ENCODE results near the gene DNAH12. TPM values are rescaled to one million over a fixed set of nuclear protein-coding genes. Genes with fewer than 3 reads are reported as not detected.

DNAH12 gene
- total and polyA plus RNA-seq, 9 of the 15 experiments (the other 6 are each of a cell fraction or from before 2014, with no cell fraction given), result 0.01 to 0.04 (median 0.01) TPM; not detected in 5

- 96% methylated on average over 6 of the region's 6 CpGs for WGBS (ENCODE audit: insufficient coverage, low coverage, missing lambda C conversion rate)
- POLR2A ChIA-PET, result interaction anchor here (0.6 to 1.4 kb wide), 3 partner anchors 10 to 423 kb away, joined by 3 to 4 read pairs (median 4); partner anchors contain the start of gene ARF4
- H3K4me2 ChIP-seq (ENCODE audit: insufficient read depth, low read length), result no peak overlapping the region
Observed at GRCh38 chr3:57586778-57587177, 42.6 kb upstream of the DNAH12 start.

More at GRCh38 chr3:57586778-57587177, 42.6 kb upstream of the DNAH12 start:
- no peak overlapping the region for H2AFZ ChIP-seq (ENCODE audit: low read depth, low read length)
- TF ChIP-seq HDAC2 (IDR thresholded peaks at IDR 0.05) (no peak), NR2F6 (CRISPR knock-in tag; IDR thresholded peaks at IDR 0.05) (no peak), LEF1 (IDR thresholded peaks at IDR 0.05) (no peak), COPS2 (conservative IDR thresholded peaks at IDR 0.05) (no peak), ZNF280A (IDR thresholded peaks at IDR 0.05; ENCODE audit: low read depth, partially characterized antibody) (no peak), TBP (optimal IDR thresholded peaks at IDR 0.05; ENCODE audit: low read depth, low read length) (no peak), TRIM25 (IDR thresholded peaks at IDR 0.05; ENCODE audit: borderline replicate concordance) (no peak), ZFX (CRISPR knock-in tag; IDR thresholded peaks at IDR 0.05) (no peak), ZFP30 (CRISPR knock-in tag; IDR thresholded peaks at IDR 0.05; ENCODE audit: borderline replicate concordance) (no peak), NRF1 (conservative IDR thresholded peaks at IDR 0.05 in 1 of 2, IDR thresholded peaks at IDR 0.05 in 1 of 2) (no peak), ZNF778 (CRISPR knock-in tag; IDR thresholded peaks at IDR 0.05) (no peak), SMAD4 (CRISPR knock-in tag; conservative IDR thresholded peaks at IDR 0.05) (no peak), SP1 (CRISPR knock-in tag; IDR thresholded peaks at IDR 0.05) (no peak), TCF15 (CRISPR knock-in tag; IDR thresholded peaks at IDR 0.05) (no peak), CREB3L1 (IDR thresholded peaks at IDR 0.05; ENCODE audit: borderline replicate concordance, low read depth) (no peak), PKNOX1 (IDR thresholded peaks at IDR 0.05) (no peak)
- FAIRE-seq (no peak), DNase-seq (ENCODE audit: extremely low read depth in 1 of 4, low spot score in 3 of 4) (no peak), ATAC-seq (no peak)
- BruUV-seq (replicated peaks), result no TSS peak
- H3K27ac ChIP-seq (ENCODE audit: extremely low read depth, low read depth, low read length), result no peak overlapping the region
- H3K9me1 ChIP-seq (ENCODE audit: control insufficient read depth, insufficient read depth, low read length), result no peaks in the 10 kb centered on the region
- peaks cover 91% of the 10 kb centered on the region for H3K79me2 ChIP-seq (ENCODE audit: control insufficient read depth, insufficient read depth, low read length)
- 0 out of 2 replicates have a peak, but pooled peaks cover 5% of the 10 kb centered on the region for H4K20me1 ChIP-seq (replicated peaks; ENCODE audit: control insufficient read depth, insufficient read depth, low read length)
- H3K27me3 ChIP-seq (ENCODE audit: control insufficient read depth in 2 of 2, insufficient read depth in 2 of 2, low read length in 2 of 2), result no peaks in the 10 kb centered on the region
- peaks cover 7 to 10% of the 10 kb centered on the region in 2 experiments; a peak in 3 of 5 replicates for H3K4me1 ChIP-seq (replicated peaks in 1 of 2; ENCODE audit: control insufficient read depth in 2 of 2, insufficient read depth in 2 of 2, low read length in 2 of 2)
- H3K9me3 ChIP-seq (replicated peaks; ENCODE audit: control insufficient read depth, insufficient read depth, low read depth, low read length), result no peaks in the 10 kb centered on the region
- no peak overlapping the region for H3K9ac ChIP-seq (ENCODE audit: insufficient read depth in 1 of 2, low read depth in 2 of 2, low read length in 2 of 2)
- CTCF ChIA-PET (ENCODE audit: low intra/inter-chr PET ratio), result no interaction called here
- H3K4me3 ChIP-seq, result no peak overlapping the region
- intact Hi-C loops (cut with micrococcal nuclease) (no loop called here), in situ Hi-C loops (cut with MboI) (no loop called here)
- H3K36me3 ChIP-seq (ENCODE audit: control insufficient read depth, insufficient read depth, low read length), result peaks cover 47% of the 10 kb centered on the region
